HG03558 (cell line): ENCODE data around the gene EEF1AKMT1.
"Not testable (repeated sequence)": the region's sequence is repeated elsewhere in the genome, so short reads cannot be mapped to it uniquely, and the experiment has no call there.

Source experiments
- ATAC-seq: cut with Tn5 transposase; IDR thresholded peaks from one replicate; pipeline ENCODE4 v1.9.1; 2021; ENCODE audit warnings: moderate number of reproducible peaks; ENCODE audit not compliant: unreplicated experiment; ENCODE audit errors: extremely low read depth

EEF1AKMT1 gene

GRCh38 chr13:20702530-20702914 lies 71.2 kb downstream of the EEF1AKMT1 start:
- ATAC-seq = no peak

GRCh38 chr13:20701461-20701860 lies 72.3 kb downstream of the EEF1AKMT1 start:
- ATAC-seq = no peak

- ATAC-seq = no peak
These were observed 73.5 kb downstream of the EEF1AKMT1 start for GRCh38 chr13:20700288-20700687.

GRCh38 chr13:20699715-20700114 lies 74.0 kb downstream of the EEF1AKMT1 start:
- no peak for ATAC-seq

- no peak for ATAC-seq
These were observed 77.7 kb downstream of the EEF1AKMT1 start for GRCh38 chr13:20696073-20696472.

GRCh38 chr13:20691616-20692015 lies 82.1 kb downstream of the EEF1AKMT1 start:
- no peak for ATAC-seq

GRCh38 chr13:20689291-20689690 lies 84.5 kb downstream of the EEF1AKMT1 start:
- no peak for ATAC-seq

GRCh38 chr13:20686863-20687579 lies 86.7 kb downstream of the EEF1AKMT1 start:
- no peak for ATAC-seq

GRCh38 chr13:20686167-20686566 lies 87.6 kb downstream of the EEF1AKMT1 start:
- no peak for ATAC-seq

- ATAC-seq = no peak
These were observed 88.7 kb downstream of the EEF1AKMT1 start for GRCh38 chr13:20685092-20685491.

GRCh38 chr13:20684546-20684945 lies 89.2 kb downstream of the EEF1AKMT1 start:
- no peak for ATAC-seq

GRCh38 chr13:20684041-20684440 lies 89.7 kb downstream of the EEF1AKMT1 start:
- no peak for ATAC-seq

GRCh38 chr13:20682061-20682460 lies 91.7 kb downstream of the EEF1AKMT1 start:
- ATAC-seq = no peak

GRCh38 chr13:20681481-20681880 lies 92.3 kb downstream of the EEF1AKMT1 start:
- not testable (repeated sequence) for ATAC-seq

- ATAC-seq = no peak
These were observed 93.2 kb downstream of the EEF1AKMT1 start for GRCh38 chr13:20680416-20681080.

- no peak for ATAC-seq
These were observed 93.9 kb downstream of the EEF1AKMT1 start for GRCh38 chr13:20679879-20680278.
